ENCODE measurements around the gene PYM1. TPM values are rescaled to one million over a fixed set of nuclear protein-coding genes. Genes with fewer than 3 reads are reported as not detected.
"Not testable (repeated sequence)": the region's sequence is repeated elsewhere in the genome, so short reads cannot be mapped to it uniquely, and the experiment has no call there.

PYM1 gene
- polyA plus RNA-seq, 1 experiment, result 37.1 TPM

DNA sequence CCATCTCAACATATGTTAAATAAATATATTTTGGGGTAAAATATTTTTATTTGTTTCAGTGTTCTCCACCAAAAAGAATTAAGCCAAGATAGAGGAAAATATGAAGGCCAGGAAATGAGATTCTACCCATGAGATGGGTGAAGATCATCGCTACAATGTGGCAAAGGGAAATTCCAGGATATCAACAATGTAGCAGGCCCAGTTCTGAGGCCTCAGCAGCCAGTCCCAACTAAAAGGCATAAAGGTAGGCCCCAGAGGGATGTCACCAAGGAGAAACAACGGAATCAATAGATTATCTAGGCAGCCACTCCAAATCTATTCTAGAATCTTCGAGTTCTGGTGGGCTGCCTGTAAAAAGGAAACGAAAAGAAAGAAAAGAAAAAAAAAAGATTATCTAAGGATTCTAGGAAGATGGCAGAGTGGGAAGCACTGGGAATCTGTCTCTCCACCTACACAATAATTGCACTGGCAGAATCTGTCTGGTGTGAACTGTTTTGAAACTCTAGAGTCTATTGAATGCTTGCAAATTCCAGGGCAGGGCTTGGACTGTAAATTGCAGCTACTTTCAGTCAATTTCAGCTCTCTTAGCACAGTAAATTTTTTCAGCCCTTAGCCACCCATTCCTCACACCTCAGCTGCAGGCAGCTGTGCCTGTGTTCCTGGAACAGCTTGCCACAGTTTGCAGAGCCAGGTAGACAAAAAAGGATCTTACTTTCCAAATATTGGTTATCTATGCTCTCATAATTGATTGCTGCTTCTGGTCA is 51.8 kb downstream of the PYM1 start:
- ChIA-PET CTCF (interaction anchor here (0.9 to 2.6 kb wide), 2 partner anchors 23 to 51 kb away, joined by 3 to 10 read pairs; partner anchors contain the start of gene PYM1), POLR2A (no interaction called here)
- Histone ChIP-seq H3K4me3 (ENCODE audit: low read depth, low read length) (no peak overlapping the region), H3K36me3 (ENCODE audit: control insufficient read depth, insufficient read depth, low read length) (no peaks in the 10 kb centered on the region), H3K27me3 (ENCODE audit: control insufficient read depth, insufficient read depth, low read length) (no peaks in the 10 kb centered on the region)
- TF ChIP-seq, protein P1, sequence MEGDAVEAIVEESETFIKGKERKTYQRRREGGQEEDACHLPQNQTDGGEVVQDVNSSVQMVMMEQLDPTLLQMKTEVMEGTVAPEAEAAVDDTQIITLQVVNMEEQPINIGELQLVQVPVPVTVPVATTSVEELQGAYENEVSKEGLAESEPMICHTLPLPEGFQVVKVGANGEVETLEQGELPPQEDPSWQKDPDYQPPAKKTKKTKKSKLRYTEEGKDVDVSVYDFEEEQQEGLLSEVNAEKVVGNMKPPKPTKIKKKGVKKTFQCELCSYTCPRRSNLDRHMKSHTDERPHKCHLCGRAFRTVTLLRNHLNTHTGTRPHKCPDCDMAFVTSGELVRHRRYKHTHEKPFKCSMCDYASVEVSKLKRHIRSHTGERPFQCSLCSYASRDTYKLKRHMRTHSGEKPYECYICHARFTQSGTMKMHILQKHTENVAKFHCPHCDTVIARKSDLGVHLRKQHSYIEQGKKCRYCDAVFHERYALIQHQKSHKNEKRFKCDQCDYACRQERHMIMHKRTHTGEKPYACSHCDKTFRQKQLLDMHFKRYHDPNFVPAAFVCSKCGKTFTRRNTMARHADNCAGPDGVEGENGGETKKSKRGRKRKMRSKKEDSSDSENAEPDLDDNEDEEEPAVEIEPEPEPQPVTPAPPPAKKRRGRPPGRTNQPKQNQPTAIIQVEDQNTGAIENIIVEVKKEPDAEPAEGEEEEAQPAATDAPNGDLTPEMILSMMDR (IDR thresholded peaks at IDR 0.05; ENCODE audit: insufficient read depth, low read depth, low read length), result no peak
- no peak for DNase-seq (ENCODE audit: low read depth)

DNA sequence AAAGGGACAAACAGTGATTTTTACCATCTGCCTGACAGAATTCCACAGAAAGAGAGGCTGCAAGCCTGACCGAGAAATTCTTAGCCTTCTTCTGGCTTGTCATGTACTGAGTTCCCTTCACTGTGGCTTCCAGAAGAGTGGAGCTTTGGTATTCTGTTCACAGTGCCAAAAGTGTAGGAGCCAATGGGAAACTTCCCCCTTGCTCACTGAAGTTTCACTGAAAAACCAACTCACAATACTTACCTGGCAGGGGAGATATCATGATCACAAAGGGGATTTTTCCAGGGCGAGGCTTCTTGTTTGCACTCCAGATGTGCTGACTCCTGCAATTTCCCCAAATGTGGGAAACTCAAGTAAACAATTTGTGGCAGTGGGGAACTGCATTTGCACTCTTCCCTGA is 53.3 kb downstream of the PYM1 start:
- no peak for DNase-seq (ENCODE audit: low read depth)
- no peaks in the 10 kb centered on the region for H3K27me3 ChIP-seq (ENCODE audit: control insufficient read depth, insufficient read depth, low read length)
- H3K36me3 ChIP-seq (ENCODE audit: control insufficient read depth, insufficient read depth, low read length), result no peaks in the 10 kb centered on the region
- ChIA-PET CTCF (interaction anchor here (0.6 kb wide), 1 partner anchor 13 kb away, joined by 3 read pairs; no protein-coding TSS in a partner anchor), POLR2A (no interaction called here)
- H3K4me3 ChIP-seq (ENCODE audit: low read depth, low read length), result no peak overlapping the region
- TF ChIP-seq, protein P1 (IDR thresholded peaks at IDR 0.05; ENCODE audit: insufficient read depth, low read depth, low read length), result no peak

DNA sequence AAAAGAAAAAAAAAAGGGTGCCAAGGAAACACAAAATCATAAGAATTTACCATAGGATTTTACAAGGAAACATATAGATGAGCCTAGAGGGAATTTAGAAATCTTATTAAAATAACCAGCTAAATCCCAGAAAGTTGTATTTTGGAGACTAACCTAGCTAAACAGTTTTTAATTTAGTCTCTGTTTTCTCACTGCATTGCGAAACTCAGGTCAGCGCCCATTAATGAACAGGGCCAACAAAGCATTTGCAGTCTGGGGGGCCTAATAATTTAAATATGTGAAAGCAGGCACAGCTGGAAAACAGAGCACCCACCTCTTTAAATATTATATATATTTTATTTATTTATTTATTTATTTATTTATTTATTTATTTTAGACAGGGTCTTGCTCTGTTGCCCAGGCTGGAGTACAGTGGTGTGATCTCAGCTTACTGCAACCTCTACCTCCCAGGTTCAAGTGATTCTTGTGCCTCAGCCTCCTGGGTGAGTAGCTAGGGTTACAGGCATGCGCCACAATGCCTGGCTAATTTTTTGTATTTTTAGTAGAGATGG is 61.2 kb downstream of the PYM1 start:
- H3K27me3 ChIP-seq (ENCODE audit: control insufficient read depth, insufficient read depth, low read length); H3K4me3 ChIP-seq (ENCODE audit: low read depth, low read length); H3K36me3 ChIP-seq (ENCODE audit: control insufficient read depth, insufficient read depth, low read length); POLR2A ChIA-PET; DNase-seq (ENCODE audit: low read depth): not testable (repeated sequence)
- CTCF ChIA-PET, result interaction anchor here (1.4 kb wide), 1 partner anchor 19 kb away, joined by 5 read pairs; no protein-coding TSS in a partner anchor

DNA sequence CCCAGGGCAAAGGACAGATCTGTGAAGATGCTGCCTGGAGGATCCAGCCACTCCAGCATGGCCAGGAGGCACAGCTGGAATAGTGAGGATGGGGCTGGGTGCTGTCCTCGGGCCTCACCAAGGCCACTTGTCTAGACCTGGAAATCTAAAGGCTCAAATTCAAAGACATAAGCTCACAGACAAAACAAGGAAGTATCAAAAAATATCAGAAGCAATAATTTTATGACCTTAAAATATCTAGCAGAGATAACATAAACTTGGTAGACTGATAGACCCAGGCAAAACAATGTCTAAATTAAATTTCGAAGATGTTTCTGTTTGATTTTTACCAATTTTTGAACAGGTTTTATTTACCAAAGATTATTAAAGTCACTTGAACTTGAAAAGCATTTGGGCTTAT is 62.4 kb downstream of the PYM1 start:
- DNase-seq (ENCODE audit: low read depth), result no peak
- Histone ChIP-seq H3K27me3 (ENCODE audit: control insufficient read depth, insufficient read depth, low read length) (no peaks in the 10 kb centered on the region), H3K36me3 (ENCODE audit: control insufficient read depth, insufficient read depth, low read length) (no peaks in the 10 kb centered on the region), H3K4me3 (ENCODE audit: low read depth, low read length) (no peak overlapping the region)
- TF ChIP-seq, protein P1 (IDR thresholded peaks at IDR 0.05; ENCODE audit: insufficient read depth, low read depth, low read length), result no peak
- ChIA-PET POLR2A (no interaction called here), CTCF (interaction anchor here (1.4 kb wide), 1 partner anchor 18 kb away, joined by 5 read pairs; no protein-coding TSS in a partner anchor)

DNA sequence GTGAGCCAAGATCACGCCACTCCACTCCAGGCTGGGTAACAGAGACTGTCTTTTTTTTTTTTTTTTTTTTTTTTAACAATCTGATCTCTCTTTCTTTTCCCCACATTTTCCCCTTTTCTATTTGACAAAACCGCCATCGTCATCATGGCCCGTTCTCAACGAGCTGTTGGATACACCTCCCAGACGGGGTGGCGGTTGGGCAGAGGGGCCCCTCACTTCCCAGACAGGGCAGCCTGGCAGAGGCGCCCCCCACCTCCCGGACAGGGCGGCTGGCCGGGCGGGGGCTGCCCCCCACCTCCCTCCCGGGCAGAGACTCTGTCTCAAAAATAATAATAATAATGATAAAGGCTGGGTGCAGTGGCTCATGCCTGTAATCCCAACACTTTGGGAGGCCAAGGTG is 64.8 kb downstream of the PYM1 start:
- POLR2A ChIA-PET; H3K4me3 ChIP-seq (ENCODE audit: low read depth, low read length); H3K36me3 ChIP-seq (ENCODE audit: control insufficient read depth, insufficient read depth, low read length); DNase-seq (ENCODE audit: low read depth); H3K27me3 ChIP-seq (ENCODE audit: control insufficient read depth, insufficient read depth, low read length); CTCF ChIA-PET: not testable (repeated sequence)

DNA sequence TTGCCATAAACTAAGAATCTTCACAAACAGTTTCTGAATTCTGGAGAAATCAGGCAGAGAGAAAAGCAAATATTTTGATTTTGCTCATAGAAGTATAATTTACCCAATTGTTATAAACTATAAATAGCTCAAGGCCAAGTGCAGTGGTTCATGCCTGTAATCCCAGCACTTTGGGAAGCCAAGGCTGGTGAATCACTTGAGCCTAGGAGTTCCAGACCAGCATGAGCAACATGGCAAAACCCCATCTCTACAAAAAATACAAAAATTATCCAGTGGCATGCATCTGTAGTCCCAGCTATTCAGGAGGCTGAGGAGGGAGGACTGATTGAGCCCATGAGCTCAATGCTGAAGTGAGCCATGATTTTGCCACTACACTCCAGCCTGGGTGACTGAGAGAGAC is 65.4 kb downstream of the PYM1 start:
- TF ChIP-seq, protein P1 (IDR thresholded peaks at IDR 0.05; ENCODE audit: insufficient read depth, low read depth, low read length), result no peak
- CTCF ChIA-PET, result no interaction called here
- Histone ChIP-seq H3K36me3 (ENCODE audit: control insufficient read depth, insufficient read depth, low read length) (no peaks in the 10 kb centered on the region), H3K4me3 (ENCODE audit: low read depth, low read length) (no peak overlapping the region), H3K27me3 (ENCODE audit: control insufficient read depth, insufficient read depth, low read length) (no peaks in the 10 kb centered on the region)
- POLR2A ChIA-PET, result no interaction called here
- DNase-seq (ENCODE audit: low read depth), result no peak
